ENCODE results near the gene ORC5. TPM values are rescaled to one million over a fixed set of nuclear protein-coding genes. Genes with fewer than 3 reads are reported as not detected.

Gene ORC5
- total RNA-seq, 2 donors from 2014 or later, result 12.9 to 17.6 TPM

DNA sequence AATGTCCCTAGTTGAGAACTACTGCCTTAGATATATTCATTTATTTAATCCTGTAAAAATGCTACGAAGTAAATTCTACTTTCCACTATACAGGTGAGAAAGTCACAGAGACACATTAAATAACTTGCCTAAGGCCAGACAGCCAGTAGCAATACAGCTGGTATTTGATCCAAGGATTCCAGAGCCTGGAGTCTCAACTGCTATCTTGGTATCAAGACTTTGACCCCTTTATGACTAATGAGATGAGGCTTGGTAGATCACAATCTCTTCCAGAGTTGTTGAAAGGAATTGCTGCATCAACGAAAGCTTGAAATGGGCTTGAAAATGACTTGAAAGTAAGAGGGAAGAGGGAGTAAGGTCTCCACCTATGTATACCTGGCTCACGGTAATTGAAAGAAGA is 83.3 kb downstream of the ORC5 start:
- H3K27me3 ChIP-seq, result no peaks in the 10 kb centered on the region
- no peak overlapping the region for H3K27ac ChIP-seq
- no peaks in the 10 kb centered on the region for H3K4me1 ChIP-seq
- WGBS, 2 donors, result 95% methylated on average over 3 of the region's 3 CpGs
- no peaks in the 10 kb centered on the region for H3K9me3 ChIP-seq
- no peak for DNase-seq
- intact Hi-C loops (cut with DNase I), result no loop called here
- peaks cover 0 to 2% of the 10 kb centered on the region in 2 donors for H3K36me3 ChIP-seq (replicated peaks in 1 of 2; ENCODE audit: insufficient read depth in 1 of 2, low read depth in 2 of 2)
- ATAC-seq, result no peak
- H3K4me3 ChIP-seq, result no peak overlapping the region
- TF ChIP-seq POLR2A (IDR thresholded peaks at IDR 0.05), result no peak
- TF ChIP-seq, protein P1, sequence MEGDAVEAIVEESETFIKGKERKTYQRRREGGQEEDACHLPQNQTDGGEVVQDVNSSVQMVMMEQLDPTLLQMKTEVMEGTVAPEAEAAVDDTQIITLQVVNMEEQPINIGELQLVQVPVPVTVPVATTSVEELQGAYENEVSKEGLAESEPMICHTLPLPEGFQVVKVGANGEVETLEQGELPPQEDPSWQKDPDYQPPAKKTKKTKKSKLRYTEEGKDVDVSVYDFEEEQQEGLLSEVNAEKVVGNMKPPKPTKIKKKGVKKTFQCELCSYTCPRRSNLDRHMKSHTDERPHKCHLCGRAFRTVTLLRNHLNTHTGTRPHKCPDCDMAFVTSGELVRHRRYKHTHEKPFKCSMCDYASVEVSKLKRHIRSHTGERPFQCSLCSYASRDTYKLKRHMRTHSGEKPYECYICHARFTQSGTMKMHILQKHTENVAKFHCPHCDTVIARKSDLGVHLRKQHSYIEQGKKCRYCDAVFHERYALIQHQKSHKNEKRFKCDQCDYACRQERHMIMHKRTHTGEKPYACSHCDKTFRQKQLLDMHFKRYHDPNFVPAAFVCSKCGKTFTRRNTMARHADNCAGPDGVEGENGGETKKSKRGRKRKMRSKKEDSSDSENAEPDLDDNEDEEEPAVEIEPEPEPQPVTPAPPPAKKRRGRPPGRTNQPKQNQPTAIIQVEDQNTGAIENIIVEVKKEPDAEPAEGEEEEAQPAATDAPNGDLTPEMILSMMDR (IDR thresholded peaks at IDR 0.05), result no peak

DNA sequence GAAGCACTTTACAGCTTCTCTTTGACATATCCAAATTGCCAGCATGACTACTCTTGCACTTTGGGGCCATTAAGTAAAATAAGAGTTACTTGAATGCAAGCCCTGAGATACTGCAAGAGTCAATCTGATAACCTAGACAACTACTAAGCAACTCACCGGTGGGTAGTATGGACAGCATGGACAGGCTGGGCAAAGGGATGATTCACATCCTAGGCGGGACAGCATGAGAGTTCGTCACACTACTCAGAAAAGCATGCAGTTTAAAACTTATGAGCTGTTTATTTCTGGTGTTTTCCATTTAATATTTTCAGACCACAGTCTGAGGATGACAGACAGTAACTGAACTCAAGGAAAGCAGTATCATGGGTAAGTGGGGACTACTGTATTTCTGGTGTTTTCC is 84.0 kb downstream of the ORC5 start:
- ATAC-seq, result no peak
- TF ChIP-seq POLR2A (IDR thresholded peaks at IDR 0.05), result no peak
- TF ChIP-seq, protein P1 (IDR thresholded peaks at IDR 0.05), result no peak
- peaks cover 0 to 2% of the 10 kb centered on the region in 2 donors for H3K36me3 ChIP-seq (replicated peaks in 1 of 2; ENCODE audit: insufficient read depth in 1 of 2, low read depth in 2 of 2)
- H3K4me1 ChIP-seq, result no peaks in the 10 kb centered on the region
- WGBS, 2 donors, result 93 to 98% methylated on average over 3 of the region's 3 CpGs
- no peaks in the 10 kb centered on the region for H3K9me3 ChIP-seq
- no peak overlapping the region for H3K27ac ChIP-seq
- no peak for DNase-seq
- no peak overlapping the region for H3K4me3 ChIP-seq
- H3K27me3 ChIP-seq, result no peaks in the 10 kb centered on the region
- intact Hi-C loops (cut with DNase I), result no loop called here

DNA sequence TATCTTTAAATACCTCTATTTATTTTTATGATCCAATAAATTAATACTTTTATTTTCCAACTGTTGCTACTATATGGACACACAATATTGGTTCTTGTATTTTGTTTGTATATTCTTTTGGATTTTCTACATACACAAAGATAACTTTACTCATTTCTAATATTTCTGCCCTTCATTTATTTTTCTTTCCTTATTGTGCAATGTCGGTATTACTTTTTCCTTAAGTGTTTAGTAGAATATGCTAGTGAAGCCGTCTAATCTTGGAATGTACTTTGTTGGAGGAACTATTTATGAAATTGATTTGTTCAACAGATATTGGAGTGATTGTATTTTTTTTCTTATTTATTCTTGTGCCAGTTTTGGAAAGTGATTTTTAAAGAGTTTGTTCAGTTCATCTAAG is 94.0 kb downstream of the ORC5 start:
- Histone ChIP-seq H3K4me1 (no peaks in the 10 kb centered on the region), H3K27me3 (no peaks in the 10 kb centered on the region), H3K4me3 (no peak overlapping the region), H3K9me3 (no peaks in the 10 kb centered on the region), H3K36me3 (replicated peaks in 1 of 2; ENCODE audit: insufficient read depth in 1 of 2, low read depth in 2 of 2) (no peaks in the 10 kb centered on the region), H3K27ac (no peak overlapping the region)
- 58 to 69% methylated on average over 2 of the region's 2 CpGs for WGBS, 2 donors
- no peak for DNase-seq
- ATAC-seq, result no peak
- intact Hi-C loops (cut with DNase I), result no loop called here
- TF ChIP-seq POLR2A (IDR thresholded peaks at IDR 0.05), result no peak
- TF ChIP-seq, protein P1 (IDR thresholded peaks at IDR 0.05), result no peak

DNA sequence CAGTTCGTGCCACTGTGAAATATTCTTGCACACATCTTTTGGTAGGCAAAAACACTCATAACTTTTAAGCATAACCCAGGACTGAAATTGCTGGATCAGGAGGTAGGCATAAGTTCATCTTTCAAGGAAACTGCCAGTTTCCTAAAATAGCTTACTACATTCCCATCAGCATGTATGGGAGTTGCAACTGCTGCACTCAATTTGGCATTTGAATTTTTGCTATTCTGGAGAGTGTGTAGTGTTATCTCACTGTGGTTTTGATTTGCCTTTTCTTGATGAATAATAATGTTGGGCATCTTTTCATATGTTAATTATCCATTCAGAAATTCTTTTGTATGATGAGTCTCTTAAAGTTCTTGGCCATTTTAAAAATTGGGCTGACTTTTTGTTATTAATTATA is 95.2 kb downstream of the ORC5 start:
- no peaks in the 10 kb centered on the region for H3K27me3 ChIP-seq
- H3K4me1 ChIP-seq, result no peaks in the 10 kb centered on the region
- no peak for ATAC-seq
- DNase-seq, result no peak
- WGBS, 2 donors, result 59 to 64% methylated on average over 1 of the region's 1 CpG
- no peaks in the 10 kb centered on the region for H3K9me3 ChIP-seq
- no peak overlapping the region for H3K4me3 ChIP-seq
- no peaks in the 10 kb centered on the region for H3K36me3 ChIP-seq (replicated peaks in 1 of 2; ENCODE audit: insufficient read depth in 1 of 2, low read depth in 2 of 2)
- no peak overlapping the region for H3K27ac ChIP-seq
- intact Hi-C loops (cut with DNase I), result no loop called here
- TF ChIP-seq, protein P1 (IDR thresholded peaks at IDR 0.05), result no peak
- TF ChIP-seq POLR2A (IDR thresholded peaks at IDR 0.05), result no peak

DNA sequence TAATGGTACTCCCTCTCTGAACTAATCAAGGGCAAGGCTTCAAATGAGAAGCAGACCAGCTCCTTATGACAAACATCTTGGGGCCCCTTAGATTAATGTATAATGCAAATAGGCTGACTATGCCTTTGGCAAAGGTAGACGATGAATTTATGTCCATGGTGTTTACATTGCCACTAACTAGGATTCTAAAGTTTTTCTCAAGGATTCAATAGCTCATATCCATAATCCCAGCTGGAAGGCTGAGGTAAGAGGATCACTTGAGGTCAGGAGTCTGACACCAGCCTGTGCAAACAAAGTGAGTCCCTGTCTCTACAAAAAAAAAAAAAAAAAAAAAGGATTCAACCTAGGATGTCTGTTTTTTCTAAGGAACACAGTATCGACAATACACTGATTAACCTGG is 96.5 kb downstream of the ORC5 start:
- H3K9me3 ChIP-seq, result no peaks in the 10 kb centered on the region
- no peaks in the 10 kb centered on the region for H3K27me3 ChIP-seq
- H3K4me3 ChIP-seq, result no peak overlapping the region
- intact Hi-C loops (cut with DNase I), result no loop called here
- TF ChIP-seq POLR2A (IDR thresholded peaks at IDR 0.05), result no peak
- TF ChIP-seq, protein P1 (IDR thresholded peaks at IDR 0.05), result no peak
- 44 to 56% methylated on average over 2 of the region's 2 CpGs for WGBS, 2 donors
- no peaks in the 10 kb centered on the region for H3K4me1 ChIP-seq
- DNase-seq (no peak), ATAC-seq (no peak)
- no peaks in the 10 kb centered on the region for H3K36me3 ChIP-seq (replicated peaks in 1 of 2; ENCODE audit: insufficient read depth in 1 of 2, low read depth in 2 of 2)
- H3K27ac ChIP-seq, result no peak overlapping the region

Data from body of pancreas (tissue), 4 donors.